Measurements from ENCODE around the gene ZGRF1. TPM values are rescaled to one million over a fixed set of nuclear protein-coding genes. Genes with fewer than 3 reads are reported as not detected.

ZGRF1 gene
- total RNA-seq, 1 experiment from 2014 or later = 21.4 TPM

DNA sequence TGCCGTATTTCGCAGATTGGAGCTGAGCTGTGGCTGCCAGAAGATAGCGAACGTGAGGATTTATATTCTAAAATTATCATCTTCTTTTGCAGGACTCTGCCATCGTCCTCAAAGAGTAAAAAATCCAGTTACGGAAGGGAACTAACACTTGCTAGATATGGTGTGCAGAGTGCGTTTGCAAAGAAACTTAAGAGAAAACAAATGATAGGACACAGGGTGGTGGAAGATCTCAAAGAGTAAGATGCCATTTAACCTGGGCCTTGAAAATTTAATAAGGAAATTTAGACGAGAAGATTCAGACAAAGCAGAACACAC is 800 bp upstream of the ZGRF1 start:
- ChIA-PET POLR2A (no interaction called here), CTCF (interaction anchor here (0.7 kb wide), 1 partner anchor 128 kb away, joined by 5 read pairs; no protein-coding TSS in a partner anchor), RAD21 (ENCODE audit: low non-redundant PET in 1 of 2, low total read pairs in 2 of 2, uncharacterized antibody in 2 of 2, unreplicated experiment in 2 of 2) (interaction anchor here in 1 of 2 experiments (0.7 kb wide), 1 partner anchor 69 kb away, joined by 4 read pairs; no protein-coding TSS in a partner anchor)
- intact Hi-C loops (cut with micrococcal nuclease) = loop anchor here (5.0 kb wide), 1 partner anchor 455 kb away; no protein-coding TSS in a partner anchor
- Histone ChIP-seq H4K20me1 (ENCODE audit: insufficient read depth) (no peaks in the 10 kb centered on the region; the same call in 1 of the 2 replicates), H2AFZ (ENCODE audit: low read depth, low read length, poor library complexity, severe bottlenecking) (peak overlapping the region; percentile 55), H3K4me3 (replicated peaks in 1 of 2; ENCODE audit: low read depth in 1 of 2, low read length in 2 of 2) (peak overlapping the region; percentile 72 to 87), H3K27me3 (ENCODE audit: insufficient read depth, low read length) (no peaks in the 10 kb centered on the region), H3K36me3 (ENCODE audit: control insufficient read depth in 1 of 2, insufficient read depth in 2 of 2, low read length in 2 of 2) (0 out of 4 replicates have a peak, but pooled peaks cover 0 to 2% of the 10 kb centered on the region in 2 experiments), H3K9me2 (ENCODE audit: insufficient read depth) (no peaks in the 10 kb centered on the region), H3K4me2 (ENCODE audit: low read length) (peak overlapping the region; percentile 81), H3K79me2 (ENCODE audit: insufficient read depth, low read length) (peaks cover 82% of the 10 kb centered on the region), H3K9me3 (ENCODE audit: control insufficient read depth in 1 of 2, insufficient read depth in 1 of 2, low read depth in 1 of 2, low read length in 2 of 2) (no peaks in the 10 kb centered on the region), H3K4me1 (ENCODE audit: control insufficient read depth in 1 of 2, insufficient read depth in 2 of 2, low read length in 2 of 2) (peaks cover 3 to 17% of the 10 kb centered on the region in 2 experiments; a peak in 3 of 4 replicates), H3K27ac (ENCODE audit: low read depth, low read length) (peak overlapping the region; percentile 66), H3K9ac (ENCODE audit: low read length) (peak overlapping the region; percentile 81)
- DNase-seq (ENCODE audit: low read depth, low spot score) = no peak
- TF ChIP-seq, protein P1, sequence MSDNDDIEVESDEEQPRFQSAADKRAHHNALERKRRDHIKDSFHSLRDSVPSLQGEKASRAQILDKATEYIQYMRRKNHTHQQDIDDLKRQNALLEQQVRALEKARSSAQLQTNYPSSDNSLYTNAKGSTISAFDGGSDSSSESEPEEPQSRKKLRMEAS (IDR thresholded peaks at IDR 0.05) = peak; percentile 57; the same call in 1 of the 2 replicates
- TF ChIP-seq CEBPB (IDR thresholded peaks at IDR 0.05; ENCODE audit: low read depth) (no peak), ZFX (IDR thresholded peaks at IDR 0.05) (no peak), SIN3A (IDR thresholded peaks at IDR 0.05; ENCODE audit: low read depth) (peak; percentile 54; the same call in 1 of the 2 replicates), RAD21 (IDR thresholded peaks at IDR 0.05; ENCODE audit: low read depth) (peak; percentile 34), REST (IDR thresholded peaks at IDR 0.05; ENCODE audit: low read depth) (no peak)
- BruUV-seq (replicated peaks) = TSS peak; percentile 81
- no peak for ATAC-seq

Measured in HCT116 (cell line).